HG02571 (cell line): ENCODE measurements around the gene PCGF1.

Experiments
- ATAC-seq: cut with Tn5 transposase; IDR thresholded peaks from one replicate; pipeline ENCODE4 v1.9.1; 2021; ENCODE audit warnings: mild to moderate bottlenecking, moderate library complexity; ENCODE audit not compliant: unreplicated experiment

The PCGF1 gene

DNA sequence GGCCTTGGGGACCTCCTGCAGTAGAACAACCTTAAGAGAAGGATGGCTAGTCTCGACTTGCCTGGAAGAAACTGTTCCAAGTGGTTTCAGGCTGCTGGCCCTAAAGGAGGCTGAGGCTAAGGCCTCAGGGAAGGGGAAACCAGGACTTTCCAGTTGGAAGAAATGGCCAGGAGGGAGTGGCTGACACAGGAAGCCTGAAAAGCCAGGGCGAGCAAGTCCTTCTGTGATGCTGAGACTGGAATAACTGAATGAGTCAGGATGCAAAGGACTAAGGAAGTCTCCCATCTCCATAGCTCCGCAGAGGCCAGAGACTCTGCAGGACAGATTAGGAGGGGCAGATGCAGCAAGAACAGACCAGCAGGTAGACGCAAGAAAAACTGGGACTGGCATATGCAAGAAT is 29.6 kb upstream of the PCGF1 start:
- no peak for ATAC-seq

DNA sequence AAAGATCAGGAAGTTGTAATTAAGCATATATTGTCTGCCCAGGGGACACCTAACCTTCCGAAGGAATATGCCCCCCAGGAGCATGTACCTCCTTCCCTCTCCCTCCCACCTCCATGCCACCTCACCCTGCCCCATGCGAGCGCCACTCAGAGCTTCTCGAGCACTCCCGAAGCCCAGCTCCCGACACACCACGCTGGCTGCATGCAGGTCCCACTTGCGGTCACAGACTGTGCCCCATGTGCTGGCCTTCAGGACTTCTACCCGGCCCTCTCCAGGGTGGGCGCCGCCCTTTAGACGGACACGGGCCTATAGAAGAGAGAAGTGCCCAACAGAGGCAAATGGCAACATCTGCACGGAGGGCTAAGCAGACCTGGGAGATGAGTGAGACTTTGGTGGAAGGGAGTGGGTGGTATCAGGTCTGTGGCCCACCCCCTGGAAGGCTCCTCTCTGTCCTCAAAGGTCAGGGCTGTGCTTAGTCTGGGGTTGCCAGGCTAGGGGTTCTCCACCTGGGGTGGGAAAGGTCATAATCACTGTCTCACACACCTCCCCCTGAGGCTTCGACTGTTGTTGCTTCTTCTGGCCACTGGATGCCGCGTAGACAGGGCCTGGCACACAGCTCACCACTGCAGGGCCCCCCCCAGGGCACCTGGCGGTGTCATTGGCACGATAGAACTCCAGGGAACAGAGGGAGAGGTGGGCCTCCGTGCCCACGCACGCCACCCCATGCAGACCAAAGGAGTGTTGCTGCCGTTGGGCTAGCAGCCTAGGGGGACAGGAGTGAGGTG is 28.9 kb upstream of the PCGF1 start:
- ATAC-seq, result no peak

DNA sequence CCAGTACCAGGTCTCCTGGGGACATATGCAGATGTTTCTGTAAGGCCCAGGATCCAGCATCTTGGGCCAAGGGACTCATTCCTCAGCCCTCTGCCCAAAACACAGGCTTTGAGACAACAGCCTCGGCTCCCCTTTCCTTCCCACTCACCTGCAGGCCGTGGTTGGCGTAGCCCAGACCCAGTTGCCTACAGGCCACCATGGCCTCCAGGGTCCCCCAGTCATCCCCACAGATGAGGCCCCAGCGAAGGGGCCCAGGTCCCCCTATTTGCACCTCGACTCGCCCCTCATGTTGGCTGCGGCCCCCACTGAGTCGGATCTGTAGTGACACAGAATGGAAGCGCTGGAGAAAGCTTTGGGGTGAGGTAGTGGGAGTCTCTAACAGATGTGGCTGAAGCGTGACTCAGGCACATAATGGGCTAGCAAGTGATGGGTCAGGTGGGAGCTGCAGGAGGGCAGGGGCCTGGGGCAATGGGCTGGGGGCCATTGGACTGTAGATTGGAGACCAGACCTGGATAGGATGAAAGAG is 28.0 kb upstream of the PCGF1 start:
- no peak for ATAC-seq

DNA sequence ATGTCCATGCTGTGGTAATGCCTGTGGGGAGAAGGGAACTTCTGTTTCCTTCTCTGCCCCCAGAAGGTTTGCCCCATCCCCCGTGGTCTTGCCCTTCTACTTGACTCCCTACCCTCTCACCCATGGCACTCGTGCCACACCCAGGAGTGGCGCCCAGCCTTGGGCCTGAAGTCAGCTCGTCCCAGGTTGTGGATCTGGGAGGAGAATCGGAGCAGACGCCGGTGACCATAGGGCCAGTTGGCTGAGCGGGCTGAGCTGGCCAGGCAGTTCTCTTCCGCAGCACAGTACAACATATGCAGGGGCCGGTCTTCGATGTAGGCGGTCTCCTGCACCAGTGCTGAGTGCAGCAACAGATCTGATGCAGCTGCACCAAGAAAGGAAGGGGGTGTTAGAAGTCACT is 26.9 kb upstream of the PCGF1 start:
- no peak for ATAC-seq

DNA sequence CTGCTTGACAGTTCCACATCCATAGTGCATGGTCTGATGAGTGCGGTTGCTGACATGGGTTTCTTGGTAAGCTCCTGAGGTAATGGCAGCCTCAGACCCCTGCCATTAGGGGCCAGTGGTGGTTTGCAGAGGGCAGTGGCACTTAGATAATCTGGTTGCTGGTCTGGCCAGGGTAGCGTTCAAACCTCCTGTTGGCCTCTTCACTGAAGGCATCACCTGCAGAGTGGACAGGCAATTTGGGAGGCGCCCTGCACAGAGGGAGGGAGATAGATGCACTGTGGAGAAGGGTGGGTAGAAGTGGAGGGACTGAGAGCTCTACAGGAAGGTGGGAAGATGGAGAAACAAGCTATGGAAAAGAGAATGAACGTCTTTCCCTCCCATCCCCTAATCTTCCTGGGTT is 26.0 kb upstream of the PCGF1 start:
- no peak for ATAC-seq

DNA sequence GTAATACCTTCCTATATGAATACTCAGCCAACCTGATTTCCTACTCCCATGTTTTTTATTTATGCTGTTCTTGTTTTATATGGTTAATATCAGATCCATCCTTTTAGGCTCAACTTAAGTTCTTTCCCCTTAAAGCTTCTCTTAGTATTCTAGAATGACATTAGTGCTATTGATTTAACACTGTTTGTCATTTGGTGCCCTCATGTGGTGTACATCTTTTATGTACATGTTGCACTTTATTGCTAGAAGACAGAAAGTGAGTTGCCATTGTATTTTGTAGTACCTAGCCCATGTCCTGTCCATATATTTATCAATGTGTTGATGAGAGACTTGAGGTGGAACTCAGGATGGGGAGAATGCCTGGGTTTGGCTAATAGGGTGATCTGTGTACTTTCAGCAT is 24.7 kb upstream of the PCGF1 start:
- ATAC-seq, result no peak

DNA sequence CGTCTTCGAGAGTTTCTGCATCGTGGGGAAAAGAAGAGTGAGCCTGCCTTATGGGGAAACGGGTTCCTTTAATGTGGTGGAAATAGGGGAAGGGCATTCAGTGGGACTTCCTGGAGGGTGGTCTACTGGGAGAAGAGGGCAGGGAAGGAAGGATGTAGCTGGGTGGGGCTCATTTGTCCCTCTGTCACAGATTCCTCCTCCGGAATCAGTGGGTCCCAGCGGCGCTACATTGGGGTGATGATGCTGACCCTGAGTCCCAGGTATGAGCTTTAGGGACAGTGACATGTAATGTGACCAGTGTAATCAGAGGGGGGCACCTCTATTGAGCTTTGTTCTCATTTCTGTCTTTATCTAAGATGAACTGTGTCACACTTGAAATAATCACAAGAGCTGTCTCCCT is 24.2 kb upstream of the PCGF1 start:
- ATAC-seq, result no peak

DNA sequence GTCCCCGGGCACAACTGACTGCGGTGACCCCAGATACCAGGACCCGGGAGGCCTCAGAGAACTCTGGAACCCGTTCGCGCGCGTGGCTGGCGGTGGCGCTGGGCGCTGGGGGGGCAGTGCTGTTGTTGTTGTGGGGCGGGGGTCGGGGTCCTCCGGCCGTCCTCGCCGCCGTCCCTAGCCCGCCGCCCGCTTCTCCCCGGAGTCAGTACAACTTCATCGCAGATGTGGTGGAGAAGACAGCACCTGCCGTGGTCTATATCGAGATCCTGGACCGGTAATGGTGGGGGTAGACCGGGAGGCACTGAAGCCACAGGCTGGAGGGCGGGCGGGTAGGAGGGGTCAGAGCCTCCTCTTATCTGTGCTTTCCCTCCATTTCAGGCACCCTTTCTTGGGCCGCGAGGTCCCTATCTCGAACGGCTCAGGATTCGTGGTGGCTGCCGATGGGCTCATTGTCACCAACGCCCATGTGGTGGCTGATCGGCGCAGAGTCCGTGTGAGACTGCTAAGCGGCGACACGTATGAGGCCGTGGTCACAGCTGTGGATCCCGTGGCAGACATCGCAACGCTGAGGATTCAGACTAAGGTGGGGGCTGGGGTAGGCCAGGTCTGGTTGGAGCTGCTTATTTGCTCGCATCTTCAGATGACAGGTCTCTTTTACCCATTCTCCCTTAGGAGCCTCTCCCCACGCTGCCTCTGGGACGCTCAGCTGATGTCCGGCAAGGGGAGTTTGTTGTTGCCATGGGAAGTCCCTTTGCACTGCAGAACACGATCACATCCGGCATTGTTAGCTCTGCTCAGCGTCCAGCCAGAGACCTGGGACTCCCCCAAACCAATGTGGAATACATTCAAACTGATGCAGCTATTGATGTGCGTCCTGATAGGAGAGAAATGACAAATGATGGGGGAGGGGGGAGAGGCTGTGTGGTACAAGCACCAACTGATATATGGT is 23.0 kb upstream of the PCGF1 start:
- ATAC-seq, result no peak

DNA sequence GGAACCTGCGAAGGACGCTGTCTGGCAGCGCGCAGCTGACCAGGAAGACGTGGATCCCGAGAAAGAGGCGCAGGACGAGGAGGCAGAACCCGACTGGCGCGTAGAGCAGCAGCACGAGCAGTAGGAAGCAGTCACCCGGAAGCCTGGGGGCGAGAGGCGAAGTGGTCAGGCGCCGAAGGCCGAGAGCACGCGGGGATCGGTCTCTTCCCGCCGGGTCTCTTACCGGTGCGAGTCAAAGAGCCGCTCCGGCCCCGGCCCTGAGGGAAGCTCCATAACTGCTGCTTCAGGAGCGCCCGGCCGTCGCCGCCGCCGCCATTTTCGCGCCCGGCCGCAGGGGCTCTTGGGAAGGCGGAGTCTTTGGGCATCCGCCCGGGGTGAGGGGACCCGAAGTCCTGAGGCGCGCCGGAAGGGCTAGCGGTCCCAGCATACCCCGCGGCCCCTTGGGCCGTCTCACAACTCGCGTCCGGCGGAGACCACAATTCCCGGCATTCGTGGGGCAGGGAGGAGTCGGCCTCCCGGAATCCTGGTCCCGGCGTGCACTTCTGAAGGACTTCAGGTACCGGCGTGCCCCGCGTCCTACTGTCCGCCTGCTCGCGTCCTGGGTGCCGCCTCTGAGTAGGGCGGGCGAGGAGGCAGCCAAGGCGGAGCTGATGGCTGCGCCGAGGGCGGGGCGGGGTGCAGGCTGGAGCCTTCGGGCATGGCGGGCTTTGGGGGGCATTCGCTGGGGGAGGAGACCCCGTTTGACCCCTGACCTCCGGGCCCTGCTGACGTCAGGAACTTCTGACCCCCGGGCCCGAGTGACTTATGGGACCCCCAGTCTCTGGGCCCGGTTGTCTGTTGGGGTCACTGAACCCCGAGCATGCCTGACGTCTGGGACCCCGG is 22.1 kb upstream of the PCGF1 start, which contains the start of the genes AUP1 and HTRA2:
Gene AUP1, minus strand, starts transcription at position 350 of the 882 bp plus-strand sequence. Its CDS starts 77 bp downstream, at position 273.
Gene HTRA2, plus strand, starts transcription at position 577 of the 882 bp plus-strand sequence. Its CDS starts 74 bp downstream, at position 651.
- ATAC-seq, result peak; percentile 76

DNA sequence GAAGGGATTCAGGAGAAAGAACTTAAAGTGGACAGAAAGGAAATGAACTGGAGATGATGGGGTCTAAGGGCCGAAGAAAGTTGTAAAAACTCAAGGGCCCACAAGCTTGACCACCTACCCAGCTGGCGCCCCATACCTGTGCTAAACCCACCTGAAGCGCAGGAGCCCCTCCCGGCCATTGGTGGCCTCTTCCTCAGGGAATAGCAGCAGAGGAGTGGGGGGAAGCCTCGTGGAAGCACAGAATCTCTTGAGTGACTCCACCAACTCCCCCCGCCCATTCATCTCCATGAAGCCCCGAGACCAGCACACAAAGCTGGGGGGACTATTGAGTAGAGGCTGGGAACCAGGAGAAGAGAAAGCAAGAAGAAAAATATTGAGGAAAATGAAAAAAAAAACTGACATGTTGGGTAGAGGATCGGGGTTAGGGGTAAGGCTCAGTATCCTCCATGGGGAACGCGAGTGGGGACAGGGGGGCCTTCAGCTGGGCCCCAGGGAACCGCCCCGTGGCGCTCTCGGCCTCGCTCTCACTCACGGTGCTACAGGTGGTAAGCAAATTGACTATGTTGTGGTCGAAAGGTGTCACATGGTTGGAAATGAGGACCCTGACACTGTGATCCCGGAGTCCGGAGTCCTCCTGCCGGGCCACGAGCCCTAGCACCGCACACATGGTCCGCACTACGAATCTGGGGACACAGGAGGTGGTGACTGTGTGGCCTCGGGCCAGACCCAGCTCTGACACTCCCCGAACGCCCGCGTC is 21.3 kb upstream of the PCGF1 start:
- ATAC-seq, result peak; percentile 8

DNA sequence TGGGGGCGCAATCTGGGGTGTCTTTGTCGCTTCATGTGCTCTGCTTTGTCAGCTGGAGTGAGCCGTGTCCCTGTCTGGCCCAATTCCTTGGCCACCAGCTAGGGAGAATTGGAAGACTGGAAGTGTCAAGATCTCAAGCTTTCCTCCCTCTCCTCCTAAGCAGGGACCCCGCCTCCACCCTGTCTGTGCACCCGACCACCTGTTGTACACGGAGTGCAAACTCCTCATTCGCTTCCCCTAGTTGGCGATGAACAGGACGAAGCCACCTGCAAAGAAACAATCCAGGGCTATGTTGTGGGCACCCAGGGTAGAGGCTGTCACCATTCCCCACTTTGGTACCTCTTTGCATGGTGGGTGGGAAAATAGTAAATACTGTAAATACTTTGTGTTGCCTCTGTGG is 20.2 kb upstream of the PCGF1 start:
- no peak for ATAC-seq

DNA sequence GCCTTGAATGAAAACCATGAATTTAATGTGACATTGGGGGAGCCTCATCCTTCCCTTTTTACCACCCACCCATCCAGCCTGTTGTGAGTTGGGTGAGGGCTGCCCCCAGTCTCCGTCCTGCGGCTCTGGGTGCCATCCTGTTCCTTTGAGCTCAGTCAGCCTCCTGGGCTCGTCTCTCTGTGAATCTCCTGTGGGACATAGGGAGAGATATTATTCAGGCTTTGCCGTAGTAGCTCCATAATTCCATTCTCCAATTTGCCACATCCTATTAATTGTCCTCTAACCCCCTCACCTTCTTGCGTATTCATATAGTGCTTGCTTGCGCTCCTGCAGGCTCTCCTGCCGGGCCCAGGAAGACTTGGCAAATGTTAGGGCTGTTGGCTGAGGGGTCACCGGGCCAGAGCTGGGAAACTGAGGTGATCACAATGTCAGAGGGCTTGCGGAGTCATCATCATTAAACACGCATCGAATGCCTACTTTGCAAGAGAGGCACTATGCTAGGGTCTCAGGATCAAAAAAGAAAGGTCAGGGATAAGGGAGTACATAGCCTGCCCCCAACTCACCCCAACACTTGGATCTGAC is 19.2 kb upstream of the PCGF1 start:
- no peak for ATAC-seq

DNA sequence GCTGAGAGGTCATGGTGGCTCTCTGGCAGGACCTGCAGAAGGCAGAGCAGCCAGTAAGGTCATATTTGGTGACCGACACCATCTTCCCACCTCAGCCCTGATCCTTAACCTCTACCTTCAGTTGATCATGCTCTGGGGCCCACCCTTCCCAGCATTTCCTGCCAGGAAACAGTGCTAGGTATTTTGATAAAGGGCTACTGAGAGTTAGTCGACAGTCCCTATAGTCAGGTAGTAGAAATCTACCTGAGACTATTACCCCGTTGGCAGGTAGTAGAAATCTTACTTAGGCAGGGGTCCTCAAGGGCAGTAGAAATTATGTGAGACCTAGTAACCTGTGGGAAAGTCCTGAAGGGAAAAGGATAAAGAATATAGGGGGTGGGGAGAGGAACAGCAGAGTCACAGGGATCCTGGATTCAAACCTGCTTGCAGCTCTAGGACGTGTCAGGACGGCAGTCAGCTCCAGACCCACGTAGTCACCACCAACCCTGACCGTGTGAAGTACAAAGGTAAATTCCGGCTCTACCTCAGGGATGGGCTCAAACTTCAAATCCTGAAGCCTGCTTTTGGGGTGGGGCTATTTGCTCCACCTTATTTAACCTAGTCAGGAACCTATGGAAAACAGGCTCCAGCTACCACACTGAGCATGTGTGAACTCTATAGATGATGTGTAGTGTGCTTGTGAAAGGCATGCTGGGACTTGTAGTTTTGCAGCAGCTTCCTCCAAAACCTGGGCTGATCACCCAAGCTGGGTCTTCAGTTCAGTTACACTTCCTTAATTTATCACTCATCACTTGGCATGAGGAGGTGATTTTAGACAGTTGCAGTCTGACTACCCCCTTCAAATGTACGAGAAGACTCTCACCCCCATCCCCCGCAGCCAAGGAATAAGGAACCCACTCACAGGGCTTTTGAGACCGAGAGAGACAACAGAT is 18.5 kb upstream of the PCGF1 start, which contains the start of gene DQX1:
Gene DQX1, minus strand, starts transcription at position 515 of the 932 bp plus-strand sequence. Its CDS starts 502 bp downstream, at position 13.
- no peak for ATAC-seq

DNA sequence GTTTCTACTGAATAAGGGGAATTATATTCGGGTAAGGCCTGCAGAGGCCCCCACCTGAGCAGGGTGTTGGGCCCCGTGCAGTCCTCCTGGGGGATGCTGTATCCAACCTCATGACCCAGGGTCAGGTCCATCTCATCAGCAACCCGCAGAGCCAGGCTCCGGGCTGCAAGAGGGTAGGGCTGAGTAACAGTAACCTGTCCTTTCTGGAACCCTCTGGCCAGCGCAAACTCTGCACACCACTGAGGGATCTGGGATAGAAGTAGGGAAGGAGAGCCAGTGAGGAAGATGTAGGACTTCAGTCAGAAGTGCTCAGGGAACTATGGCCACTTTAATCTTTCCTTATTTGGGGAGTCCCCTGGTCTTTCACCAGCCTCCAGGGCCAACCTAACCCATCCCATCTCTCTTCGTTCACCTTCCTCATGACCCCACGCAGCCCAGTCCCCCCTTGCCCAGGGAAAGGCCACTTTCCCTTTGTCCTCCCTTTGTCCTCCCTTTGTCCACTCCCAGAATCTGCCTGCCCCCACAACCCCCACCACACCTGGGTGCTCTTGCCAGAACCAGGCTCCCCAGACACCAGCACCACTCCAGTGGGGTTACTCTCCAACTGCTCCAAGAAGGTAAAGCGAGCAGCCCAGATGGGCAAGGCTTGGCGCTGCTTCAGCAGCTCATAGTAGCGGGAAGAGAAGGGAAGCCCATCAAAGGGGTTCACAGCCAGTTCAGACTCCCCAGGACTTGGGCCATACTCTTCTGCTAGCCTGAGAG is 17.6 kb upstream of the PCGF1 start:
- no peak for ATAC-seq

DNA sequence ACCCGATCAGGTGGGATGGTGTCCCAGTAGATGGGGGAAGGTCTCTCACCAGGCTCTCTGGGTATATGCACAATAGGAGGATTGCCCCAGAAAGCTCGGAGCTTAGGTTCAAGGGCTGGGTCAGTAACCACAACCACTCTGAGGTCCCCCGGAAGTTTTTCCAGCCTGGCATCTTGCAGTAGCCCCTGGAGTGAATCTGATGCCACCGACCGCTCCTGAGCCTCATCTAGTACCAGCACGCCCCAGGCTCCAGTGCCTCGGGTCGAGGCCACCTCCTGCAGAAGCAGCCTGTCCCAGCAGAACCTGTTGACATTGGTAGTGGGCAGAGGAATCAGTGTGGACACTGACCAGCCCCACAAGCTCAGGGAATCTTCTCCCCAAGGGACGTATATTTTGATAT is 16.5 kb upstream of the PCGF1 start:
- no peak for ATAC-seq

DNA sequence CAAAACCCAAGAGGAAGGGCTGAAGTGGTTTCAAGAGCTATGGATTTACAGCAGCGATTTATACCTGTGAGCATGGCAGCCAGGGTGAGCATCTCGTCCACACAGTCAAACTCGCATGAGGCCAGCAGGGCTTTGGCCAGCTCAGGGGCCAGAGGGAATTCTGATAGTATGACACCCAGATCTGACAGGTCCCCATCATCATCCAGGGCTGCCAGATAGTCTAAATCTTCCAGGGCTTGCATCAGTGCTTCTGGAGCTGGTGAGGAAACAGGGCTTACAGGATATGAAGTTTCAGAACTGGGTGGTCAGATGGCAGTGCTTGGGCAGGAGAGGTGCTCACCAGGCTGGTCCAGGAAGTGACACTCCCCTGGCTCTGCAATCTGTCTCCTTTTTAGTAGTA is 15.0 kb upstream of the PCGF1 start:
- ATAC-seq, result no peak

DNA sequence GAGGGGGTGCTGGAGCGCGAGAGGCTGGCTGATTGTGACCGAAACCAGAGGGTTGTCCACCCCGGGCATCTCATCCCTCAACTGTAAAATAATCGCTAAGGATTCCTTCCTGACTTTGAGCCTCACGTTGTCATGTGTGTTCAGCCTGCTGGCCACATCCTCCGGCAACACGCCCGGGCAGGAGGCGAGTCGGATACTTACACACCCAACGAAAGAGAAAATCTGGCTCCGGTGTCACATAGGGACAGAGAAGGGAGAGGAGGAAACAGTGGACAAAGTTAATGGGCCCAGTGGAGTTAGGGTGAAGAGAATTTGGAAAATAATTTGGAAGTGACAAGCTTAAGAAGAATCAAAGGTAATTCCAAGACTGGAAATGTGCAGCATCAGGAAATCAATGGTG is 9.2 kb upstream of the PCGF1 start:
- no peak for ATAC-seq
